Hematopoietic multipotent progenitor cell treated with erythropoietin and hydrocortisone succinate and interleukin-3 and kit ligand, for 4 days (in vitro differentiated cells): ENCODE data around the gene ICAM4.

Experiments used
- DNase-seq: peaks from one replicate; pipeline ENCODE4 v3.0.0-alpha.2; 2015

Gene ICAM4

DNA sequence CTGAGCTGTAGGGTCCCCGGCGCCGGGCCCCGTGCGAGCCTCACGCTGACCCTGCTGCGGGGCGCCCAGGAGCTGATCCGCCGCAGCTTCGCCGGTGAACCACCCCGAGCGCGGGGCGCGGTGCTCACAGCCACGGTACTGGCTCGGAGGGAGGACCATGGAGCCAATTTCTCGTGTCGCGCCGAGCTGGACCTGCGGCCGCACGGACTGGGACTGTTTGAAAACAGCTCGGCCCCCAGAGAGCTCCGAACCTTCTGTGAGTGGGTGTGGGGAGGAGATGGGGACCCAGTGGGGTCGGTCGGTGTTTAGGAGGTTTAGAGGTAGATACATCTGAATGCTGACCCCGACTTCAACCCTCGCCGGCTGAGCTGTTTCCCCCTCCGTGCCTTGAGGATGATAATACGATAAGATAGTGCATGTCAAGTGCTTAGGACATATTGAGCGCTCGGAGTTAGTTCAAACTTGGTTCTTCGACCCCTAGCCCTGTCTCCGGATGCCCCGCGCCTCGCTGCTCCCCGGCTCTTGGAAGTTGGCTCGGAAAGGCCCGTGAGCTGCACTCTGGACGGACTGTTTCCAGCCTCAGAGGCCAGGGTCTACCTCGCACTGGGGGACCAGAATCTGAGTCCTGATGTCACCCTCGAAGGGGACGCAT is 4.9 kb downstream of the ICAM4 start:
- peak; percentile 54 for DNase-seq

DNA sequence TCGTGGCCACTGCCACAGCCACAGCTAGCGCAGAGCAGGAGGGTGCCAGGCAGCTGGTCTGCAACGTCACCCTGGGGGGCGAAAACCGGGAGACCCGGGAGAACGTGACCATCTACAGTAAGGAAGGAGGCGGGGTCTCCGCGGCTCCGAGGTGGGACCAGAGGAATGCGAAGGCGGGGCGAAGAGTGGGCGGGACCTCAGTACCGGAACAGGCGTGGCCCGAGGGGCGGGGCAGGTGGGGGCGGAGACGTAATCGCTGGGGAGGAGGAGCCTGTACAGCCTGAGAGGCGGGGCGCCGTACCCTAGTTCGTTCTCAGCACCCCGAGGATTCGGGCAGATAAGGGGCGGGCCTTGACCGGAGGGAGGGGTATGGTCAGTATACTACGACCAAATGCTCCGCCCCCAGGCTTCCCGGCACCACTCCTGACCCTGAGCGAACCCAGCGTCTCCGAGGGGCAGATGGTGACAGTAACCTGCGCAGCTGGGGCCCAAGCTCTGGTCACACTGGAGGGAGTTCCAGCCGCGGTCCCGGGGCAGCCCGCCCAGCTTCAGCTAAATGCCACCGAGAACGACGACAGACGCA is 5.5 kb downstream of the ICAM4 start:
- DNase-seq = peak; percentile 93

DNA sequence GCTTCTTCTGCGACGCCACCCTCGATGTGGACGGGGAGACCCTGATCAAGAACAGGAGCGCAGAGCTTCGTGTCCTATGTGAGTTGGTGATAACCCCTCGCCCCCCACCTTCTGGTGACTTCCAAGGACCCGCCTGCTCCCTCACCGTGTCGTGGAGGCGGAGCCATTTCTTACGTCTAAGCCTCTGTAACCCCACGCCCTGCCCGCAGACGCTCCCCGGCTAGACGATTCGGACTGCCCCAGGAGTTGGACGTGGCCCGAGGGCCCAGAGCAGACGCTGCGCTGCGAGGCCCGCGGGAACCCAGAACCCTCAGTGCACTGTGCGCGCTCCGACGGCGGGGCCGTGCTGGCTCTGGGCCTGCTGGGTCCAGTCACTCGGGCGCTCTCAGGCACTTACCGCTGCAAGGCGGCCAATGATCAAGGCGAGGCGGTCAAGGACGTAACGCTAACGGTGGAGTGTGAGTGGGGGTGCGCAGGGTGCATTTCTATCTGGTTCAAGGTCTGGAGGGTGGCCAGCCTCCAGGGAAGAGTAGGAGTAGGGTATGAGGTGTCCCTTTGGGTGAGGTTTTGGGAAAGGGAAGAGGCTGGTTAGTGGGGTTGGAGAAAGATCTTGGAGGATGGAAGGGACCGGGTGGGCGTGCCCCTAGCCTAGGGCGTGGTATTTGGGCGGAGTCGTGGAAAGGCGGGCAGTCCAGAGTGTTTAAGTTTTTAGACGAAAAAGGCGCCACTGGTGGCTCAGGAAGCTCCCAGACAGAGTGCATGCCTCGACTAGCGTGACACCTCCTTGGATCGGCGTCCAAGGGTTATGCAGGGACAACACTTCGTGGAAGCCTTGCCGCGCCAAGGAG is 6.3 kb downstream of the ICAM4 start:
- peak; percentile 49 for DNase-seq

- DNase-seq = no peak
Observed at GRCh38 chr19:10293637-10294367, 7.0 kb downstream of the ICAM4 start.

DNA sequence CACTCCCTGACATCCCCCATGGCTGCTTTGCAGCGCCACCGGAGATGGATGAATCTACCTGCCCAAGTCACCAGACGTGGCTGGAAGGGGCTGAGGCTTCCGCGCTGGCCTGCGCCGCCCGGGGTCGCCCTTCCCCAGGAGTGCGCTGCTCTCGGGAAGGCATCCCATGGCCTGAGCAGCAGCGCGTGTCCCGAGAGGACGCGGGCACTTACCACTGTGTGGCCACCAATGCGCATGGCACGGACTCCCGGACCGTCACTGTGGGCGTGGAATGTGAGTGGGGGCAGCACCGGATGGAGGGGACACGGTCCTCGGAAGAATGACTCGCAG is 7.6 kb downstream of the ICAM4 start:
- no peak for DNase-seq

- DNase-seq = peak; percentile 78
Observed at GRCh38 chr19:10295305-10295846, 8.6 kb downstream of the ICAM4 start.

- DNase-seq = peak; percentile 48
Observed at GRCh38 chr19:10295847-10296591, 9.3 kb downstream of the ICAM4 start.

- peak; percentile 96 for DNase-seq
Observed at GRCh38 chr19:10299545-10300458, 13.0 kb downstream of the ICAM4 start.

- peak; percentile 70 for DNase-seq
Observed at GRCh38 chr19:10305139-10305806, 18.5 kb downstream of the ICAM4 start.

DNA sequence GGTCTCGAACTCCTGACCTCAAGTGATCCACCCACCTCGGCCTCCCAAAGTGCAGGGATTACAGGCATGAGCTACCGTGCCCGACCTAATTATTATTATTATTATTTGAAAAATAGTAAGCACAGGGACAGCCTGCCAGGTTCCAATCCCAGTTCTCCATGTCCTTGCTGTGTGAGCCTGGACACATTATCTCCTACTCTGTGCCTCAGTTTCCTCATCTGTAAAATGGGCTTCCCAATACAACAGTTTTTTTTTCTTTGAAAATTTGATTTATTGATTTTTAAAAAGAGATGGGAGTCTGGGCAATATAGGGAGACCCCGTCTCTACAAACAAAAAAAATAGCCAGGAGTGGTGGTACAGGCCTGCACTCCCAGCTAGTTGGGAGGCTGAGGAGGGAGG is 19.6 kb downstream of the ICAM4 start:
- no peak for DNase-seq

GRCh38 chr19:10309423-10309822 is 22.7 kb downstream of the ICAM4 start, which contains the start of gene ZGLP1:
Gene ZGLP1, minus strand, starts transcription at chr19:10309815.
- DNase-seq = no peak

GRCh38 chr19:10315335-10316214 is 28.8 kb downstream of the ICAM4 start, which contains the start of gene FDX2:
Gene FDX2, minus strand, starts transcription at chr19:10316015. Its CDS starts 19 bp downstream, at chr19:10315996.
- peak; percentile 91 for DNase-seq

DNA sequence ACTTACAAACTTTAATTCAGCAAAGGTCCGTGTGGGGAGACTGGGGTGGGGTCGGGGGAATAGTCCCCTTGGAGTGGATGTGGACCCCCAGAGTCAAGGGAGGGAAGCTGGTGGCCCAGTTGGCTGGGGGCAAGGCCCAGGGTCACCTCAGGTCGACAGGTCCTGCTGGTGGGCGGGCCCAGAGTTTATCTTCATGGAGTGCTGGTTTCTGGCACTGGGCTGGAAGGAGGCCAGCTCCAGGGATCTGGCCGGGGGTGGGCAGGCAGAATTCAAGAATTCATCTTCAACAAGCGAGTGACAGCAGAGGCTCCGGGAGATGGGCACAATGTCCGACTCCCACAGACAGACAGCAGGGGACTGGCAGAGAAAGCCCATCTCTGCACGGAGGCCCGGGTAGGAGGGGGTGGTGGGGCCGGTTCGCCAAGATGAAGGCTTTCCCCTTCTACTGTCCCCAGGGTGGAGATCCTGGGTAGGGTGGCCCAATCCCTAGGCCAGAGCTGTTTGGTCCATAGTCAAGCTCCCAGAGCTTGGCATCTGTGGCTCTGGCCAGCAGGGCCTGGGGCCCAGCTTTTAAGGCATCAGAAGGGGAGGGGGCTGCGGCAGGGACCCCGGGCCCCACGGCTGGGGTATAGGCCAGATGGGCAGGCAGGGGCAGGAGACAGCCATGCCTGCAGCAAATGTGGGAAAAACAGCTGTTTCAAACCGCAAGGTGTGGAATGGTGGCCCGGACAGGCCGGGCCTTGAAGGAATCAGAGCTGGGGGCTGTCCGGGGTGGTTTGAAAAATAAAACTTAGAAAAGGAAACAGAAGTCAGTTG is 29.7 kb downstream of the ICAM4 start:
- DNase-seq = peak; percentile 64

GRCh38 chr19:10317045-10317856 is 30.5 kb downstream of the ICAM4 start:
- DNase-seq = no peak

- DNase-seq = no peak
Observed at GRCh38 chr19:10317857-10318462, 31.2 kb downstream of the ICAM4 start.

DNA sequence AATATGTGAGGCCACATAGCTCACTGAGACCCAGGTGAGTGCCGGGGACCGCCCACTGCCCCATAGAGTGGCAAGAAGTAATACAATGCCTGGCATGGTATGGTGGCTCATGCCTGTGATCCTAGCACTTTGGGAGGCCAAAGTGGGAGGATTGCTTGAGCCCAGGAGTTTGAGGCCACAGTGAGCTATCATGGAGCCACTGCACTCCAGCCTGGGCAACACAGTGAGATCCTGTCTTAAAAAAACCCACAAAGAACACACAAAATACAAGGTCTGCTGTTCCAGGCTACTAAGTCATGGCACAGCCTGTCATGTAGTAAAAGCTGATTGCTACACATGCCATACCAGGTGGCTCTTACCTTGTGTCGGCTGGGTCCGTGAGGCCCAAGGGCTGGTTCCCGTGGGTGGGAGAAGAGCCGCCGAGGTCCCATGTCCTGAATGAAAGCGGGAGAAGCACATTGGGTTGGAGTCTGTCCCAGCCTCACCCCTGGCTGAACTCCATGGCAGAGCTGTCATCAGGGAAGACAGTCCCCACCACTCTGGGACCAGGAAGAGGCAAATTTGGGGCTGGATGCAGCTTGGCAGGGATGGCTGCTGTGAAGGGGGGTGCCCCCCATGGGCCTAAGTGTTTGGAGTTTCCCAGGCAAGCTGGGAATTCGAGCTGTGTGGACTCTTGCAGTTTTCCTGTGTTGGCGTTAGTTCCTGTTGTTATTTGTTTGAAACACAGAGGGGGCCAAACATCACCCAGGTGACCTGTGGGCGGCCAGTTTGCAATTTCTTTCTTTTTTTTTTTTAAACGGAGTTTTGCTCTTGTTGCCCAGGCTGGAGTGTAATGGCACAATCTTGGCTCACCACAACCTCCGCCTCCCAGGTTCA is 32.3 kb downstream of the ICAM4 start:
- no peak for DNase-seq
